ENCODE data around the gene F7.

F7 gene

DNA sequence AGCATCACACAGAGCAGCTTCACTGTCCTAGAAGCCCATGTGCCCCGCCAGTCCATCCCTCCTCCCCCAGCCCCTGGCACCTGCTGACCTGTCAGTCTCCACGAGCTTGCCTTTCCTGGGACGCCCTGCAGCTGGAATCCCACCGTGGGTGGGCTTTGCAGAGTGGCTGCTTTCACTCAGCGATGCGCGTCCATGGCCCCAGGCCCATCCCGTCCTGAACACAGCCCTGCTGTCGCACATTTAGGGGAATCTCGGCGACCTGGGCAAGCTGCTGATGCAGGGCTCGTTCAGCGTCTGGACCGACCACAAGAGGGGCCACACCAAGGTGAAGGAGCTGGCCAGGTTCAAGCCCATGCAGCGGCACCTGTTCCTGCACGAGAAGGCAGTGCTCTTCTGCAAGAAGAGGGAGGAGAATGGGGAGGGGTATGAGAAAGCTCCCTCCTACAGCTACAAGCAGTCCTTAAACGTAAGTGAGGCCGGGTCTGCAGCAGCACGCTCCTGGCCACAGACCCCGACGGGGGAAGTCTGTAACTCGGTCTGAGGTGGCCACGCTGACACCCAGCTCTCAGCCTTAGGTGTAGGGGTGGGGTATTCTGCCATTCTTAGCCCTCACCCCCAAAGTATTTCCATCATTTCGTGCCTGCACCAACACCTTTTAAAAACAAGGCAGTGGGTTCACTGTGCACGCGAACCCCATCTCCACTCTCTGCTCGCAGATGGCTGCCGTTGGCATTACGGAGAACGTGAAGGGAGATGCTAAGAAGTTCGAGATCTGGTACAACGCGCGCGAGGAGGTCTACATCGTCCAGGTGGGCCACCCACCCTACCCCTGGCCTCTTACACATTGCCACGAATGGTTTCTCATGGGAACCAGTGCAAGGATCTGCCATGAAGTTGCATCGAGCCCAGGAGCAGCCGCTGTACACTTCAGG lies 18.3 kb upstream of the F7 start:
- no peak for DNase-seq (ENCODE audit: low read depth)

DNA sequence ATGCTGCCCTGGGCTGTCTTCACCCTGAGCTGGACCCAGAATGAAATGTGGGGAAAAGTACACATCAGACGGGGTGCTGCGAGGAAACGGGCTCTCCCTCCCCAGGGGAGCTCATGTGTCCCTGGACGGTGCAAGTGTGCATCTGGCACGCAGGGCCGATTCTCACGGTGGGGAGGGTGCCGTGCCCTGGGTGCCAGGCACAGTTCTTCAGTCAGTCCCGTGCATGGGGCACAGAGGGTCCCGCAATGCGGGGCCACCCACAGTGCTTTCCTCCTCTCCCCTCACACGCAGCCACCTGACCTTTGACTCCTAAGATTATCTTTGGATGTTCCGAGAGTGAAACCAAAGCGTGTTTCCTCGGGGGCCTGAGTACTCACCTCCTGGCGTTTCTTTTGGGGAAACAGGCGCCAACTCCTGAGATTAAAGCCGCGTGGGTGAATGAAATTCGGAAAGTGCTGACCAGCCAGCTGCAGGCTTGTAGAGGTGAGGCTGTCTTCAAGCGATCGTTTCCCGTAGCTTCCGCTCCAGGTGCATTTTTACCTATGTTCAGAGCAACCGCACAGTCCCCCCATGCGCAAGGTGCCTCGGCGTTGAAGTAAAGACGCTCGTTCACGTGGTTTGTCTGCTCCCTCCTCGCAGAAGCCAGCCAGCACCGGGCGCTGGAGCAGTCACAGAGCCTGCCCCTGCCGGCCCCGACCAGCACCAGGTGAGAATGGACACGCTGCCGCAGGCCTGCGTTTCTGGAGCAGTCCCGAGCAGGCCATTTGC lies 17.5 kb upstream of the F7 start:
- no peak for DNase-seq (ENCODE audit: low read depth)

DNA sequence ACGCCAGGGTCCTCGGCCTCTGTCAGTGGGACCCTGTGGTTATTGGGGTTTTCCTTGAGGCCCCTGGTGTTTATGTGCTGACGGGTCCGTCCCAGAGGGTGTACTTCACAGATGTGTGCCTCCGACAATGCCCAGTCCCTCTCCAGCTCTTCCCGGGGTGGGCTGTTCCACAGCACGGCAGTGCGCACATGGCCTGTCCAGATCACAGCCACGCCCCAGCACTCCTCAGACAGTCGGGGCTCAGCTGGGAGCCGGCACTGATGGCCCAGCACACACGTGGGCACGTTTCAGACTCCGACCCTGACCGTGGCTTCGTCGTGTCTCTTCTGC lies 16.9 kb upstream of the F7 start:
- no peak for DNase-seq (ENCODE audit: low read depth)

DNA sequence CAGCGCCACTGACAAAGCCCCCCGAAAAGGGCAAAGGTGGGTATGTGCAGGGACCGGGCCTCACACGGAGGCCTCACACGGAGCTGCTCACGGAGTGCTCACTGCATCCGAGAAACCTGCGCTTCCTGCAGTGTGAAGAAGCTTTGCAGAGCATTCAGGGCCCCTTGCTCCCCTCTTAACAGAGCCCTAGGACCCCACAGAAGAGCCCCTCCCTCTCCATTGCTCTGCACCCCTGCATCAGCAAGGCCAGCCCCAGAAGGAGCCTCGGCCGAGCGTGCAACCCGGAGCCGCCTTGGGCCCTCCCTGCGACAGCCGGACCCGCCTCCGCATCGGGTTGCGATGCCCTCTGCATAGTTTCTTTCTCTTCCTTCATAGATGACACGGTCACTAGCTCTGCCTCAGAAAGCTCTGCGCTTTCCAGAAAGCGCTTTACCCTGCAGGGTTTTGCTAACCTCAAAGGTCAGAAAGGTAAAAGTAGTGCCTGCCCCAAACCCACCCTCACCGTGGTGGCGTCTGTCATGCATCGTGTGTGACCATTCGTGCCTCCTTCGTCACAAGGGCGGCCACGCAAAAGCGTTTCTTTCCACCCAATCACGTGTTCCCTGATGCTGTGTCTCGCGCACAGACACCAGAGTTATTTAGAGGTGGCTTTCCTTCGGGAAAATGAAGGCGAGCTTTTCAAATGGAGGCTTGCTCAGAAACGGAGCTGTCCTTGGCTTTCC lies 15.7 kb upstream of the F7 start:
- DNase-seq (ENCODE audit: low read depth), result no peak

DNA sequence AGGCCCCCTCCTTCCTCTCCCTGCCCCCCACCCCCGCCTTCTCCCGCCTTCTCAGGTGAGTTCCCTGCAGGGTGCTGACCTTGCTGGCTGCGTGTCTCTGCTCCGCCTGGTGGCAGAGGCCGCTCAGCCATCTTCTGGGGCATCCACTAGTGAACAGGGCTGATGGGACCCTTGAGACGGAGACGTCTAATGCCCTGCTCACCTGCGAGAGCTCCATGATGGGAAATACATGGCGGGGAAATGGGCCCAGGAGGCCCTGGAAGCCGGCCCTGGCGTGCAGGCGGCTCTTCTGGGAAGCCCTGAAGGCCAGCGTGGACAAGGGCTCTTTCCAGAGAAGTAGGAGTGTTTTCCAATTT lies 15.2 kb upstream of the F7 start:
- DNase-seq (ENCODE audit: low read depth), result no peak

DNA sequence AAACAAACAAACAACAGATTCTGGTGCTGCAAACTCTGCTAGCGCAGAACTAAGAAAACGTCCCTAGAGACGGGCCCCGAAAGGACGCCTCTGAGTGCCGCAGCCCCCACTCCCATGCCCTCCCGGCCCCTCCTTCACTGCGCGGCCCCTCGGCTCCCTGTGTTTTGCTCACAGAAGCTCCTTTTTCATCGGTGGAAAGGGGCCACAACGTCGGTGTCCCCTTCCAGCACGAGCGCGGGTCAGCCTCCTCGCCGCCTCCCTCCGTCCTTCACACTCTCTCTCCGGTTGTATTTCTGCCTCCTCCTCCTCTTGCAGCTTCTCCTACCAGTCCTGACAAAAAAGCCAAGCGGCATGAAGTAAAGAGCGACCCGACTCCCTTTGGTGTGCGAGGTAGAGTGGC lies 14.8 kb upstream of the F7 start:
- no peak for DNase-seq (ENCODE audit: low read depth)

GRCh38 chr13:113091211-113091771 lies 14.3 kb upstream of the F7 start:
- no peak for DNase-seq (ENCODE audit: low read depth)

DNA sequence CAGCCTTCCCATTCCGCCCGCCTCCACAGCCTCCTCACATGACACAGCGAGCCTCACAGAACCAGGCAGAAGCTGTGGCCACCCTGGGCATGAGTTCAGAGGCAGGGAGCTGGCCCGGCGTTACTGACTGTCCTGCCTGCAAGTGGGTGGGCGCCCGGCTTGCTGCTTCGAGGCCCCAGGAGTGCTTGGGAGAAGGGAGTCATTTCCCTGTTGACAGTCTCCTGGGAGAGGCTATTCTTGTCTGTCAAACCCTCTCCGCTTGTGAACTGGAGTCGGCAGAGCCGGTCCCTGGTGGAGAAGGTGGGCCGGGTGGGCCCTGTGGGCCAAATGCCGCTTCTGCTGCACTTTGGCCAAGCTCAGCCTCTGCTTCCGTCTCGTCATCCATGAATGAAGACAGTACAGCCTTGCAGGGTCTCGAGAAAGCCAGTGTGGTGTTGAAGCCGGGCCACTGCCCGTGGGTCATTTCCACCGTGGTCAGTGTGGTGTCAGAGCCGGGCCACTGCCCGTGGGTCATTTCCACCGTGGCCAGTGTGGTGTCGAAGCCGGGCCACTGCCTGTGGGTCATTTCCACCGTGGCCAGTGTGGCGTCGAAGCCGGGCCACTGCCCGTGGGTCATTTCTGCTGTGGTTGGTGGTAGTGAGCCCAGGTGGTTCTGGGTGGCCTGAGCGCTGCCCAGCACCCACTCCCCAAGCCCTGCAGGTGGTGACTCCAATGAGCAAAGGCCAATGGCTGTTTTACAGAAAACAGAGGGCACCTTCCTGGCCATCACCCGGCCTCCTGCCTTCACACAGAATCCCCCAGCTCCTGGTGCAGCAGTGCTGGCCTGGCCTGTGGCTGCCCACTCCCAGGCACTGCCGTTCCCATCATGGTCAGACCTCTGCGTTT lies 13.5 kb upstream of the F7 start:
- no peak for DNase-seq (ENCODE audit: low read depth)

DNA sequence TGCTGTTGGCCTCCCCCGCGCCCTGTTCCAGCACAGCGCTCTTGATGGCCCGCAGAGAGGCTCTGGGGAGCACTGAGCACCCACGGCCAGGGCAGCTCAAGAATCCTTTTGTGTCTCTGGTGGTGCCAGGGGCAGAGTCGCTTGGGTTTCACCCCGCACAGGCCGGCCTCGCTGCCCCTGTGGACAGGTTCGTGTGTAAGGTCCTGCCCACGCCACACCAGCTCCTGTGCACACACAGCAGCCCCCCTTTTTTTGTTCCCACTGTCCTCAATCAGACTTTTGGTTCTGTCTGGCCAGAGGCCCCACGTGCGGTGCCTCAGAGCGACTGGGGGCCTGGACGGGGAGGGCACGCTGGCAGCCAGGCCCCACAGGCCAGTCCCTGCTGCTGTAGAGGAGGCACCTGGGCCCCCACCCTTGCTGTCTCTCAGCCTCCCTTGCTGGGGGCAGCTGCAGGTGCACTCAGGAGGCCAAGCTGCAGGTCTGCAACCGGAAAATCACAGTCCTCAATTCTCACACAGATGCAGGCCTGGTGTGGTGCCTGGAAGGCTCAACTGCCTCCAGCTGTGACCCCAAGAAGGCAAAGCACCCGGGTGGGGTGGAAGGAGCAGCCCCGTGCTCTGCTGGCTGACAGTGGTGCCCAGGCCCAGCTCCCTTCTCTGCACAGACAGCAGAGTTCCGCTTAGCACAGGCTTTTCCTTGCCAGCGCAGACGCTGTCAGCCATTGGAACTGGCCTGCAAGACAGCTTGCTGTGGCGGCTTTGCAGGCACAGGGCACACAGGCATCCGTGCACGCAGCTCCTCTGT lies 12.6 kb upstream of the F7 start:
- no peak for DNase-seq (ENCODE audit: low read depth)

DNA sequence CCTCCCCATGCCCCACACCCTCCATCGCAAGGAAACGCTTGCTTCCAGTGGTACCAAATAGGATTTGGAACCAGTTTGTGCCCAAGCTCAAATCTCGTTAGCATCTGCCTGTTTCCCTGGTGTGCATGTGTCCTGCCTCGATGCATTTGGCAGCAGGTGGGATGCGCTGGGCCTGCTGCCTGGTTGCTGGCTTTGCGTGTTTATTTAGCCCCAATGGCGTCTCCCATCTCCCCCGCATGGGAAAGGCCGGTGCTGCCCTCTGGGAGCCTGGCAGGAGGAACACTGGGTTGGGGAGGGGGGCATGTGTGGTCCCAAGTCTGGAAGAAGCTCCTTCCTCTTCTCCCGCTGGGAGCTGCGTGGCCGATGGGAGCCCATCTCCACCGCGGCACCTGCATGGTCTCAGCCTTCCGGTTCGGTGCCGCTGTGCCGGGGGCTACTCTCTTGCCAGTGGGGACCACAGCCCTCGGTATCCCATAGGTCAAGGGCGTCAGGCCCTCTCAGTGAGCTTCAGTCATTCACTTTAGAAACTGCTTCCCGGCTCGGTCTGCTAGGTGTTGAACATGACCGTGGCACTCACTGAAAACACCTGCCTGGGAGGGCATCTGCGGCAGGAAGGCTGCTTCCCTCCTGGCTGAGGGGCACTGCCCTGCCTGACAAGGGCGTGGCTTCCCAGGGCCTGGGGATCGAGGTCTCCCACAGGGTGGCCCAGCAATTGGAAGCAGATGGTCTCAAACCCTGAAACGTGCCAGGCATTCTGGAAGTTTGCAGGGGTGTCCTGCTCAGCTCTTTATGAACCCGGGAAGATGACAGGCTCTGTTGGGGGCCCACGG lies 11.8 kb upstream of the F7 start:
- DNase-seq (ENCODE audit: low read depth), result no peak

DNA sequence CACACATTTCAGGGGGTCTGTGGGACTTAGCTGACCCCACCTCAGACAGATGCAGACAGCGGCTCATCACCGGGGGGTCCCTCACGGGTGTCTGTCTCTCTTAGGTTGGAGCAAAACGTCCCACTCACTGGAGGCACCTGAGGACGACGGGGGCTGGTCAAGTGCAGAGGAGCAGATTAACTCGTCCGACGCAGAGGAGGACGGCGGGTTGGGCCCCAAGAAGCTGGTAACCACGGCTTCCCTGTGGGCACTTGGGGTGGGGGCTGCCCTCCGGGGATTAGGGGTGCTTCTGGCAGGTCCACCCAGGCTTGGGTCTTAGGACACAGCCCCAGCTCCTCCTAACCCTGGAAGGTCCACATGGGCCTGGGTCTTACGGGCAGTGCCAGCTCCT lies 11.2 kb upstream of the F7 start:
- DNase-seq (ENCODE audit: low read depth), result no peak

DNA sequence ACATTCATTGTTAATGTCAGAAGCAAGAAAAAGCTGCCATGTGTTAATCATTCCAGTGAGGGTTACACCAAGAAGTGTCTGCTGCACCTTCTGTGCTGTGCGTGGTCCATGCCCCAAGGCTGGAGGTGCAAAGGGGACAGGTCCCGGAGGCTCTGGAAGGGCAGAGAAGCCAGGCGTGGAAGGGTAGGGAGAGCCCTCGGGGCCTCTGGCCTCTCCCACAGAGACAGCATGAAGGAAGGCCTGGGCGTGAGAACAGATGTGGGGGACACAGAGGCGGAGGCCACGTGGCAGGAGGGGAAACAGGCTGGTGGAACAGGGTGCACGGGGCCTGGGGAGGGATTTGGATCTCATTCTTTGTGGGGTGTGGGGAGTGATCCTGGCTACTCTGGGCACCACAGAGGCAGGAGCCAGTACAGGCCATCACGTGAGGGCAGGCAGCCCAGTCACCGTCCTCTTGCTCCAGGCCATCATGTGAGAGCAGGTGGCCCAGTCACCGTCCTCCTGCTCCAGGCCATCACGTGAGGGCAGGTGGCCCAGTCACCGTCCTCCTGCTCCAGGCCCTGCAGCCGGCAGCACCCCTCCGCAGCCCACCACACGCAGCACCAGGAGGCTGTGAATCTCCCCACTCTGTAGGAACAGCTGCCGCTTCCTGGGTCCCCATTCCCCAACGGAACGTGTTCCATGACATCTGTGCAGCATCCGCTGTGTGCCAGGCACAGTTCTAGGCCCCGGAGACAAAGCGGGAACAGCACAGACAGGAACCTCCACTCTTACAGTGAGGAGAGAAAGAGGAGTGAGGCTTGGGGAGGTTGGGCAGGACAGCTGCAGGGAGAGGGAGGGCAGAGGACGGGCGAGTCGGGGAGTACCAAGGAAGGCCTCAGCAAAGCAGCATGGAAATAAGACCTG lies 10.2 kb upstream of the F7 start:
- DNase-seq (ENCODE audit: low read depth), result no peak

- DNase-seq (ENCODE audit: low read depth), result no peak
Observed at GRCh38 chr13:113096052-113096744, 9.4 kb upstream of the F7 start.

- no peak for DNase-seq (ENCODE audit: low read depth)
Observed at GRCh38 chr13:113096745-113097305, 8.8 kb upstream of the F7 start.

- no peak for DNase-seq (ENCODE audit: low read depth)
Observed at GRCh38 chr13:113097651-113098050, 7.9 kb upstream of the F7 start.

GRCh38 chr13:113098162-113098732 lies 7.3 kb upstream of the F7 start:
- DNase-seq (ENCODE audit: low read depth), result no peak

DNA sequence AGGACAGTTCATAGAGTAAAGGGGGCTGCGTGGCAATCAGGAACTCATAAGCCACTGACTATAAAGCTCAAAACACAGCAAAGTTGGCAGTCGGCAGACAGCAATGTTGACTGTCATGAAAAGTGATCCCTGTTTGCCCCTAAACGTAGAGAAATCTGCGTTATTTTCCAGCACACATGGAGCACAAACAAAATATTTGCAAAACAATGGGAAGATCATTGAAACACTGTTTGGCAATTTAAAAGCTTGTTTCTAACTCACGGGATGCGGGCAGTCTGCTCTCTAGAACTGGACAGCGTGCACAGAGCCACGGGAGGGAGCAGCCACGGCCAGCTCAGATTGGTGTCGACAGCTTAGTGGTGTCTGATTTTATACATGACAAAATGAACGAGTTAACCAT lies 6.4 kb upstream of the F7 start:
- DNase-seq (ENCODE audit: low read depth), result no peak

All from activated T-helper 1 cell treated with Interleukin-2 at 50 U/mL for 16 hours (primary cell).